Panc1 (cell line): ENCODE data around the gene TSHZ1. TPM values are rescaled to one million over a fixed set of nuclear protein-coding genes. Genes with fewer than 3 reads are reported as not detected.

ENCODE experiments used
- ATAC-seq: fragments of 200-7000 bp; cut with Tn5 transposase; 2 replicates; pipeline ENCODE4 v1.9.1; 2020; ENCODE audit warnings: mild to moderate bottlenecking, moderate library complexity
- BruUV-seq: library from RNA; stranded (reverse); fragments of 400-500 nt; replicated peaks from 2 replicates; lab custom pipeline; 2021; lab: Mats Ljungman, UMichigan
- CTCF ChIA-PET: fragments of 300-600 bp; sonication (Branson Sonifier 250); formaldehyde crosslinking; loops from one replicate; lab custom pipeline; 2022; ENCODE audit warnings: antibody characterized with exemption; lab: Charles Lee
- POLR2A ChIA-PET: fragments of 300-600 bp; sonication (Branson Sonifier 250); formaldehyde crosslinking; loops from one replicate; lab custom pipeline; 2022; ENCODE audit warnings: antibody characterized with exemption; lab: Charles Lee
- DNase-seq: peaks from one replicate; pipeline ENCODE4 v3.0.0-alpha.2; 2010; ENCODE audit warnings: low read depth, low spot score
- H3K27ac ChIP-seq: 2 replicates; pipeline ENCODE4 v1.5.1; 2011; ENCODE audit warnings: mild to moderate bottlenecking, low read length, inconsistent platforms
- H3K27me3 ChIP-seq: fragments of 200-500 bp; sonication (Bioruptor generic); 2 replicates; pipeline ENCODE4 v1.6.0; 2014; ENCODE audit warnings: low read length, inconsistent platforms; ENCODE audit not compliant: control insufficient read depth, insufficient read depth
- H3K36me3 ChIP-seq: fragments of 200-500 bp; sonication (Bioruptor generic); 2 replicates; pipeline ENCODE4 v1.5.1; 2014; ENCODE audit warnings: inconsistent platforms, mild to moderate bottlenecking, low read length, moderate library complexity; ENCODE audit not compliant: control insufficient read depth, insufficient read depth
- H3K4me1 ChIP-seq: 2 replicates; pipeline ENCODE4 v1.5.1; 2011; ENCODE audit warnings: inconsistent platforms, mild to moderate bottlenecking, low read length, moderate library complexity; ENCODE audit not compliant: control insufficient read depth, insufficient read depth
- H3K4me3 ChIP-seq, 2 experiments: 2 replicates each; pipeline ENCODE4 v1.5.1; 2011 to 2012; ENCODE audit warnings: low read depth in 2 of 2, low read length in 2 of 2, mild to moderate bottlenecking in 2 of 2, inconsistent platforms in 1 of 2, moderate library complexity in 1 of 2
- H3K9me3 ChIP-seq: fragments of 200-500 bp; sonication (Bioruptor generic); 2 replicates; pipeline ENCODE4 v1.5.1; 2014; ENCODE audit warnings: low read depth, mild to moderate bottlenecking, inconsistent platforms, low read length, moderate library complexity; ENCODE audit not compliant: control insufficient read depth, insufficient read depth
- CTCF ChIP-seq: fragments of 450-650 bp; IDR thresholded peaks from 2 replicates; pipeline ENCODE4 v1.5.1; 2017; ENCODE audit warnings: mild to moderate bottlenecking
- POLR2AphosphoS5 ChIP-seq: IDR thresholded peaks from 2 replicates; pipeline ENCODE4 v1.6.1; 2012; ENCODE audit warnings: mild to moderate bottlenecking, low read depth, low read length, moderate library complexity
- REST ChIP-seq, 2 experiments: IDR thresholded peaks; 2 replicates each; pipeline ENCODE4 v1.6.1; 2011 to 2012; ENCODE audit warnings: low read depth in 2 of 2, control low read depth in 1 of 2, low read length in 1 of 2, mild to moderate bottlenecking in 1 of 2, moderate library complexity in 1 of 2; ENCODE audit not compliant: insufficient read depth in 1 of 2
- SIN3A ChIP-seq: IDR thresholded peaks from 2 replicates; pipeline ENCODE4 v1.6.1; 2012; ENCODE audit warnings: low read depth, mild to moderate bottlenecking, low read length, moderate library complexity, borderline replicate concordance; ENCODE audit not compliant: insufficient read depth
- TCF7L2 ChIP-seq: IDR thresholded peaks from 2 replicates; pipeline ENCODE4 v1.6.1; 2011; ENCODE audit warnings: mild to moderate bottlenecking, low read depth, low read length, inconsistent platforms
- in situ Hi-C: cut with HindIII; loops from 2 replicates; pipeline ENCODE4 v1.10.0; 2016; ENCODE audit warnings: low sequenced_read_pairs, low pct_unique_long_range_greater_than_20kb
- intact Hi-C: fragments of 100-400 bp; cut with micrococcal nuclease; formaldehyde crosslinking; loops from one replicate; pipeline ENCODE4 v1.10.0; 2022; ENCODE audit not compliant: unreplicated experiment
- total RNA-seq: library from RNA; stranded (reverse); gene quantifications from one replicate; pipeline ENCODE4 v1.2.1, GENCODE V29; 2021; ENCODE audit not compliant: unreplicated experiment

The TSHZ1 gene
- total RNA-seq, 1 experiment from 2014 or later, result 10.0 TPM

- DNase-seq (no peak), ATAC-seq (no peak)
- intact Hi-C loops, result no loop called here
- TF ChIP-seq SIN3A (no peak), TCF7L2 (no peak), REST (IDR thresholded peaks at IDR 0.05; ENCODE audit: insufficient read depth in 1 of 2, low read depth in 2 of 2, low read length in 1 of 2) (no peak), CTCF (no peak), POLR2AphosphoS5 (no peak)
- H3K4me3 ChIP-seq, result no peak overlapping the region
- in situ Hi-C loops, result no loop called here
- POLR2A ChIA-PET, result interaction anchor here (0.6 kb wide), 1 partner anchor 53 kb away, joined by 3 read pairs; no protein-coding TSS in a partner anchor
- no TSS peak for BruUV-seq
- CTCF ChIA-PET, result no interaction called here
- no peak overlapping the region for H3K27ac ChIP-seq
- H3K9me3 ChIP-seq, result no peaks in the 10 kb centered on the region
- H3K4me1 ChIP-seq, result no peaks in the 10 kb centered on the region
- no peaks in the 10 kb centered on the region for H3K36me3 ChIP-seq
- H3K27me3 ChIP-seq, result no peaks in the 10 kb centered on the region
Observed at GRCh38 chr18:75265872-75266271, 55.3 kb downstream of the TSHZ1 start.

GRCh38 chr18:75267643-75268363 is 57.2 kb downstream of the TSHZ1 start:
- no peaks in the 10 kb centered on the region for H3K27me3 ChIP-seq
- no peak for DNase-seq
- TF ChIP-seq SIN3A (no peak), POLR2AphosphoS5 (no peak), CTCF (no peak), TCF7L2 (no peak), REST (IDR thresholded peaks at IDR 0.05; ENCODE audit: insufficient read depth in 1 of 2, low read depth in 2 of 2, low read length in 1 of 2) (no peak)
- intact Hi-C loops, result no loop called here
- H3K4me3 ChIP-seq, result no peak overlapping the region
- BruUV-seq, result no TSS peak
- H3K27ac ChIP-seq, result no peak overlapping the region
- ATAC-seq, result no peak
- in situ Hi-C loops, result no loop called here
- POLR2A ChIA-PET, result no interaction called here
- H3K9me3 ChIP-seq, result no peaks in the 10 kb centered on the region
- no peaks in the 10 kb centered on the region for H3K36me3 ChIP-seq
- H3K4me1 ChIP-seq, result no peaks in the 10 kb centered on the region
- CTCF ChIA-PET, result no interaction called here
